Stimulated activated CD4-positive, alpha-beta T cell treated with anti-CD3 and anti-CD28 coated beads, Interleukin-2, amount 100 ng/mL, for 24 hours (primary cell): ENCODE results near the gene RBBP8NL.

ENCODE experiments used
- DNase-seq, 2 donors: peaks; one replicate each; pipeline ENCODE4 v3.0.0-alpha.2; 2020

RBBP8NL gene

DNA sequence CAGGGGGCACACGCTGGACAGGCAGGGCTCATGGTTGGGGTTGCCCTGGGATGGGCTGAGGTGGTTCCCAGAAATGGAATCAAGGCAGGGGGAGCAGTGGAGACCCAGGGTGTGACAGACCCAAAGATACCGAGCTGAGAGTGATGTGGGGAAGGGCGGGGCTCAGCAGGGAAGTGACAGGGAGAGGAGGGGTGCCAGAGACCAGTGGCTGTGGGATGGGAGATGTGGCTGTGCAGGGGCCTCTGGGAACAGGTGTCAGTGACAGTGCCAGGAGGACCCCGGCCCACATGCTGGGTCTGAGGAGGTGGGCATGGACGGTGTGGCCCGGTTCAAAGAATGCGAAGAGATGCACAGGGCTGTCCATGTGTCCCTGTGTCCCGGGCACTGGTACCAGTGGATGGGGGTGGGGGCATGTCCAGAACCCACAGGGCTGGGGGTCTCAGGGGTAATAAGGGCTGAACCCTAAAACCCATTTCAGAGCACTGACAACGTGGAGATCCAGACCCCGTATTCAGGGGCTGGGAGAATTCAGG is 21.3 kb downstream of the RBBP8NL start:
- no peak for DNase-seq

DNA sequence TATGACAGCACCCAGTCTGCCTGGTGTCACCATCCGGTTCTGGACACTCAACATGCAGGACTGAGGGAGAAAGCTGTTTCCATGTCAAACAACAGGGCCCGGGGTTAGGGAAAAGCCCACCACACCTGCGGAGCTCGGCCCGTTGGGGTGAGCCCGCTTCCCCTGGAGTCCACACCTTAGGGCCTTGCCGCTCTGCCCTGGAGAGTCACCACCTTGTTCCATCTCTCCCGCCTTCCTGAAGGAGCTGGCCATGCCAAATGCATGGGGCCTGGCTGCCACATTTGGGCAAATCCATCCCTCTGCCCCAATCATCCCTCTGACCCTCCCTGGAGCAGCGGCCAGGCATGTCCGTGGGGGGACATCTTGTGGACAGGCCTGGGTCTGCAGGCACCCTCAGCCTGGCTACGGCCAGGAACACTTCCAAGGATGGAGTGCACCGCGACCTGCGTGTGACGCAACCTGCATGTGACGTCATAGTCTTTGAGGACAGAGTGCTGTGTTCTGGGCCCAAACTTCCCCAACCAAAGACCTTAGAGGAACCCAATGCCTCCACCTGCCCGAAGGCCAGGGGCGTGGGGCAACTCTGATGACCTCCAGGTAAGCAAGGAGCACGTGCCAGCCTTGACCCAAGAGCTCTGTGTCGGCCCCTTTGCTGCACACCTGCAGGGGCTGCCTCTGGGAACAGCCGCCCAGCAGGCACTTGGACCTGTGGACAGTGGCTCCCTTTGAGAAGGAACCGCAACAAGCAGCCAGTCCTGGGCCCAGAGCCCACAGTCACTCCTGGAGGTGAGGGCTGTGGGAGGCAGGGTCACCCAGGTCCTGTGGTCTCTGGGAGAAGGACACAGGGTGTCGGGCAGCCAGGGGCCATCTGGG is 22.0 kb downstream of the RBBP8NL start:
- DNase-seq = no peak

DNA sequence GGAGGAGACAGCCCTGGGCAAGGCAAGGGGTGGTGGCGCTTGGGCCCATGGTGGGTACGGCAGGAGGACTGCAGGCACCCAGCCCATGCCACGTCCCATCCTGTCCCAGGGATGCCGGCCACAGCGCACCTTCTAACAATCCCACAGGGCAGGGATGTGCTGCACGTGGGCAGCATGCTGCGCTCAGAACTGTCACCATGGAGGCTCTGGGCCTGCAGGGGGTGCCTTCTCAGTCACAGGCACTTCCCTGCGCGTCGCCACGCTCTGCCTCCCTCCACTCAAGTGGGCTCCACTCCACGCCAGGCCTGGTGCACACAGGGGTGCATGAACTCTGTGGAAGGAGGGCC is 22.6 kb downstream of the RBBP8NL start:
- DNase-seq = no peak

DNA sequence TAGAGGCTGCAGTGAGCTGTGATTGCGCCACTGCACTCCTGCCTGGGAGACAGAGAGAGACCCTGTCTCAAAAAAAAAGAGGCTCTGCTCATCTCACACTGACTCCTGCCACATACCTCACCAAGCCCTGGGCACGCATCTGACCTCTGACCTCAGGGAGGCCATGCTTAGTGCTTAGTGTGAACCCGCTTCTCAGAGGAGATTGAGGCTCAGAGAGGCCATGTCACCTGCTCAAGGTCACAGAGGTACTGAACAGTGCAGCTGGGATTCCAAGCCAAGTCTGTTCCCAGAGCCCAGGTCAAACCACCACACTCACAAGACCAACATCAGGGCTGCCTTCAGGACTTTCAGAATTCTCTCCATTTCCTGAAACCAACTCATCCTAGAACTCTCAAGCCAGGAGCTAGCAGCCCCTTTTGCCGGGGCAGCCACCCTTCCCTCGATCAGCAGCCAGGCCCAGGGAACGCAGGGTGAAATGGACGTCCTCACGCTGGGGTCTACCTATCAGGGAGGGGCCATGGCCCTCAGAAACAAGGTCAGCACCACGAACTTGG is 23.1 kb downstream of the RBBP8NL start:
- no peak for DNase-seq

DNA sequence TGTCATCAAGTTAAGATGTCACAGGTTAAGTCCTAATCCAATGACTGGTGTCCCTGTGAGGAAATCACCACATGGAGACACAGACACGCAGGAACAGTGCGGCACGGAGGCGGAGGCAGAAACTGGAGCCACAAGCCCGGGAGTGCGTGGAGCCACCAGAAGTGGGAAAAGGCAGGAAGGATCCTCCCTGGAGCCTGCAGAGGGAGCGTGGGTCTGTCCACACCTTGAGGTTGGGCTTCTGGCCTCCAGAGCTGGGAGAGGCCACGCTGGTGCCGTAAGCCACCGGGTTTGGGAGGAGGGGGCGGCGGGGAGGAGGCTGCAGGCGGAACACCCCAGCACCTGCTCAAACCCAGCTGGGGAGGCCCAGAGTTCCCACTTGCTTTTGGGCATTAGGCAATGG is 24.0 kb downstream of the RBBP8NL start:
- no peak for DNase-seq

DNA sequence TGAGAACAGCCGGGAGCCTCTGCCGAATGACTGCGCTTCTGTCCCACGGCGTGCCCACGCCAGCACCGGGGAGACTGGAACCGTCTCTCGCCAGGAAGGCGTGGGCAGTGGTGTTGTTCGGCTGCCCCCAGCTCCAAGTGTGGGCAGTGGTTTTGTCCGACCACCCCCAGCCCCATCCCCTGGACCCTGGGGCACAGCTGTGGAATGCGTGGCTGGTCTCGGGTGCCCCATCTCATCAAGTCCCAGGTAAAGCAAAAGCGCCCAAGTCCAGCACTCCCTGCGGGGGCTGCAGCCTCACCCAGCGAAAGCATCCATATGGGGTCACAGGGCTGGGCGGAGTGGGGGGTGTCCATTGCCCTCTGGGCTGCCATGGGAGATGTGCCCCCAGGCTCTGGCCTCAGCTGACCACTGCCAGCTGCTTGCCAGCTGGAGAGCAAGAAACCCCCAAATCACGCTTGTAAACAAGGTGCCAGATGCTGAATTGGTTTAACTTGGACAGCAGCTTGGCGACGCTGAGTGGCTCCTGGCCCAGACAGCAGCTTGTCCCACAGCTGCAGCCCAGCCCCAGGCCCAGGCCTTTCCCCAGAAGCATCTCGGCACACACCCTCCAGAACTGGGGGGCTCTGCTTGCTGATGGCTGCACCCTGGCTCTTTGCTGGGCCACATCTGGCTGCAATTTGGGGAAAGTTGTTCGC is 24.7 kb downstream of the RBBP8NL start:
- no peak for DNase-seq

DNA sequence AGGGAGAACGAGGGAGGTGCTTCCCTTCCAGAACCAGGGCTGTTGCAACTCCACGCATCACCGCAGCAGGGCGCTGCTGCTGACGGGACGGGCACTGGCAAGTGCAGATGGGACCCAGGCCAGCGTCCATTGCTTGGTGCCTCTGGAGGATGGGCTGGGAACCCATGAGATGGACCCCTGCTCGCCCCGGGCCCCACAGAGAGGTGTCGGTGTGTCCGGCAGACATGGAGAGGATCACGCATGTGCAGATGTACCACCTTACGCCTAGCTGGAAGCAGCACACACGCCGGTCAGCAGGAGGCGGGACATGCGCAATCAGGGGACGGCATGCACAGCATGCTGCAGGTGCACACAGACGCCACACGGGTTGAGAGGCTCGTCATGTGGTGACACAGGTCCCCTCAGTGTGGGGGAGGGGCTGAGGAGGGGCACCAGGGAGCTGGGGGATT is 26.0 kb downstream of the RBBP8NL start:
- no peak for DNase-seq

DNA sequence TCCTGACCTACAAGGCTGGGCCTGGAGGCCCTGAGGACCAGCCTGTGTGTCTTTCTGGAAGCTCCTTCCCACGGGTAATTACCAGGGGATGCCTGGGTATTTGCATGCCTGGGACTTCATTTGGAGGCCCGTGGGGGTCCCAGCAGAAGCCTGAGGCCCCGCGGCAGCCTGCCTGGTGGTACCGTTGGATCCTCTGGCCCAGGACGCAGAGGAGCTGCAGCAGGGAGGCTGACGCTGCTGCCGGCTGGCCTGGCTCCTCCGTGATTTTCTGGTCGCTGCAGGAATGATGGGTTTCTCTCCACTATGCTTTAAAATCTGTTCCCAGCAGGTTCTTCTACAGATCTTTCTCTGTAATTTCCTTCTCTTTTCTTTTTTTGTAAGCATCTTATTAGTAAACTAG is 26.8 kb downstream of the RBBP8NL start:
- DNase-seq = no peak

DNA sequence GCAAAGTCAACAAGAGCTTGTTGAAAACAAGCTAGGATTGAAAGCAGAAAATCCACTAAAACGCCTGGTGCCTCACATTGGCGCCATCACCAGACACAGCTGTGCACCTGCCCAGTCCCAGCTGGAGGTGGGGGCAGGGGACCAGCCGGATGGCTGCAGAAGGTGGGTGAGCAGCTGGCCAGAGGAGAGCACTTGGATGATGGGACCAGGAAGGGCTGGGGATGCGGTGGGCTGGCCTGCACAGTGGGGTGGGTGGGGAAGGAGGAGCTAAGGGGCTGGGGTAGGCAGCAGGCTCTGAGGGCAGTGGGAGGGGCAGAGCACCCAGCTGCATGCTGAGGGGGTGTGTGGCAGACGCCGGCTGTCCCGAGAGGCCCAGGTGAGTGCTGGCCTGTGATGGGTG is 27.3 kb downstream of the RBBP8NL start:
- DNase-seq = no peak

DNA sequence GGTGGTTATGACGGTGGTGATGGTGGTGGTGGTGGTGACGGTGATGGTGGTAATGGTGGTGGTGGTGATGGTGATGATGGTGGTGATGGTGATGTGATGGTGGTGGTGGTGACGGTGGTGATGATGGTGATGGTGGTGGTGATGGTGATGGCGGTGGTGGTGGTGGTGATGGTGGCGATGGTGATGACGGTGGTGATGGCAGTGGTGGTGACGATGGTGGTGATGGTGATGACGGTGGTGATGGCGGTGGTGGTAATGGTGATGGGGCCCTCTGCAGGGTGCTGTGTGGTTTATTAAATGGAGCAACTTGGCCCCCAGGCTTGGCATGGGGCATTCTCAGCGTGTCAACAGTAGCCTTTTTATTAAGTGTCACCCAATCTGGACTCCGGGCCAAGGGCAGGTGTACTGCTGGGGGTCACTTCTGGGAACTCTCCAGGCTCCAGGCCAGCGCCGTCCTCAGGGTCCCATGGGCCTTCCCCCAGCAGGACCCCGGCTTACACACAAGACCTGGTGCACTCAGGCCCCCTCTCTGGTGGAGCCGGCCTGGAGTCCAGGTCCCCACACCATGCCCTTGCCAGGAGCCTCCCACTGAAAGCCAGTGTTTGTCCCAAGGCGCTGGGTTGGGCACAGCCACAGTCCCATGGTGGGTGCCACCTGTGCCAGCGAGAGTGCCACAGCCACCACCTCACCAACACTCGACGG is 29.1 kb downstream of the RBBP8NL start:
- DNase-seq = no peak

DNA sequence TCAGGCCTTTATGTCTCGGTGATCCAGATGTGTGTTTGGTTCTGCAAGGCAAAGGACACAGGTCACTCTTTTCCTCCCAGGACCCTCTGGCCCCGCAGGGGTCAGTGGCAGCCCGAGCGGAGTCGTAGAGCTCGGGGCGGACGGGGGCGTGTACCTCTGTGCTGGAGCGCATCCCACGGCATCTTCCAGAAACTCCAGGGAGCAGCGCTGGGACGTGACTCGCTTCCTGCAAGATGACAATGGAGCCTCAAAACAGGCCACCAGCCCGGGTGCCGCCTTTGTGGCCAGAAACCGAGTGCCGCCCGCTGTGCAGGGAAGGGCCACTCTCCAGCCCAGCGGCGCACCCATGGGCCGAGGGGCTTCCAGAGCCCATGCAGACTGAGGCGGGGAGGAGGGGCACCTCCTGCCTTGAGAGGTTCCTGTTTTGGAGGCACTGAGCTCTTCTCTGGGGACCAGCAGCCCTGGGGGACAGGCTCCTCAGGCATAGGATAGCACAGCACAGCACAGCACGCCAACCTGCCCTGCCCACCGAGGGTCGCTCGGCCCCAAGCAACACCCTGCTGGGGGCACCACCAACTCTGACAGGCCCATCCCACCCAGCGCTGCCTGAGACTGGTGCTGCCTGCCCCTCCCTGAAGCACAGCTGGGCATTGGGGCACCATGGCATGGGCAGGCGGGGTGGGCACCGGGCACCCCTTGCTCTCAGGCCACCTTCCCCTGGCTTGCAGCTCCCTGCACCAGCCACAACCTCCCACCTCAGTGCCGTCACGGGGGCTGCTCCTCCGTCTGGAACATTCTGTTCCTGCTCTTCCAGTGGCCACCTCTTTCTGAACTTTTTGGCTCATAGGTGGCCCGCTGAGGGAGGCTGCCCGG is 30.7 kb downstream of the RBBP8NL start:
- no peak for DNase-seq

DNA sequence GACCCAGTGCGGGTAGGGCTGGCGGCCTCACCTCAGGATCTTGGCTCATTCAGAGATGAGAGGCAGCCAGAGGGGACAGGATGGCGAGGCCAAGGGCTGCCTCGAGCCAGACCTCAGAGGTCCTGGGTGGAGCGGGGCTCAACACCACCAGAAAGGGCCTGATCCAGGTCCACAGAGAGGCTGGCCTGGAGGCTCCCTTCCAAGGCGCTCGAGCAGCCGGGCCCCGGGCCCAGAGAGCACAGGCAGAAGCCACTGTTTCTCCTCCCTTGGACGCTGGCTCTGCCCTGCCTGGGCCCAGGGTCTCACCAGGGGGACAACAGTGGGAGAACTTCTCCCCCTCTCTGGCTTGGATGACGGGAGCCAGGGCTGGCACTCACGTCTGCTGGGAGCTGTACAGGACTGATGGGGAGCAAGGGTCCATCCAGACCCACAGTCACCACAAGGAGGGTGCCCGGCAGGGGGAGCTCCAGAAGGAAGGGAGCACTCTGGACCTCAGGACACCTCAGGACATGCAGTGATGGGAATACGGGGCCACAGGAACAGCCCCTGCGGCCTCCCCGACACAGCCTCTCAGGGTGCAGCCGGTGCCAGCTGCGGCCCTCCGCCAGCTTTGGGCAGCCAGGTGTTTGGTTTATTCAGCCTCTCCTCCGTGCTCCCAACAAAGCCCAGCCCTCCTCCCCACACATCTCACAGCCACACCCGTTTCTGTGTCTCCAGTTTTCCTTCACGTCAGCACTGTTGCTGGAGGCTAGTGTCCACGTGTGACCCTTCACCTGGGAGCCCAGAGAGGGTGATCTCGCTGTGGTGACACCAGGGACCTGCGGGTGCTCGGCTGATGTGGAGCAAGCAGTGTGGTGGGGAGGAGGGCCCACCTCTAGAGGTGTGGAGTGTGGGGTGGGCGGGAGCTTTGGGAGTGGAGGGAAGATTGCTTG is 31.8 kb downstream of the RBBP8NL start:
- DNase-seq = no peak

DNA sequence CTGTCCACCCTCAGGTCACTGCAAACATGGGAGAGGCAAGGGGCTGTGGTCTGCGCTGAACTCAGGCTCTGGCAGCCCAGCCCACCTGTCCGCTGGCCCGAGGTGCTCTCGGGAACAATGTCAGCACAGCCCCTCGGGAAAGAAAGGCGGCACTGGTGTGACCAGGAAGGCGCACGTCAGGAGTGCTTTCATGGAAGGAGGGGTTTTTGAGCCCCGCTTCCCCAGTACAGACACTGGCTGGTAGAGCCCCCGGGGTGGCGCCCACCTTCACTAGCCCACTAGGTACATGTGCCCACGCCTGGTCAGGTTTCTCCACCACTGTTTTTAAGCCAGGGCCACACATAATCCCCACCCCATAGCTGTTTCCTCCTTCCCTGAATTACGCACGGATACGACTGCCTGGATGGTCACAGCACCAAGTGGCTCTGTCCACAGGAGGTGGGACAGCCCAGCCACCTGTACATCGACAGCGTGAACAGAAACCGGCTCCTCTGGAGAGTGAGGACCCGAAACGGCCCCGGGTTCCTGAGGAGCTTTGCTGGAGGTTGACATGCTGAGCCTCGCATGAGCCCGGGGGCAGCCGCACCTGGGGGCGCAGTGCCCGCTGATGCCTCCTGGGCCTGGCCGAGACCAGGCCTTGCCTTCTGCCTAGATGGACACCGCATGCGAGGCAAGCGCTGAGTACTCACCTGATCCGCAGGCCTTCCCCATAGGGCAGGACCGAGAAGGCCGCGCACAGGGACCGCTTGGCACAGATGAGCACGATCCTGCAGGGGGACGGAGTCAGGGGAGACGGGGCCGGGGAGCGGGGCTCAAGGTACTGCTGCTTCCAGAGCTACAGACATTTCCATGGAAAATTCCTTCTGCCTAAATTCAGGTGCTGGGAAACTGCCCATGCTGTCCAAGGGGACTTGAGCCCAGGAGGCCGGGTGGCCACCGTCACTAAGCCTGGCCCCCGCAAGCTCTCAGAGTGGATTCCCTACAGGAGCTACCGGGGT is 32.8 kb downstream of the RBBP8NL start:
- no peak for DNase-seq

DNA sequence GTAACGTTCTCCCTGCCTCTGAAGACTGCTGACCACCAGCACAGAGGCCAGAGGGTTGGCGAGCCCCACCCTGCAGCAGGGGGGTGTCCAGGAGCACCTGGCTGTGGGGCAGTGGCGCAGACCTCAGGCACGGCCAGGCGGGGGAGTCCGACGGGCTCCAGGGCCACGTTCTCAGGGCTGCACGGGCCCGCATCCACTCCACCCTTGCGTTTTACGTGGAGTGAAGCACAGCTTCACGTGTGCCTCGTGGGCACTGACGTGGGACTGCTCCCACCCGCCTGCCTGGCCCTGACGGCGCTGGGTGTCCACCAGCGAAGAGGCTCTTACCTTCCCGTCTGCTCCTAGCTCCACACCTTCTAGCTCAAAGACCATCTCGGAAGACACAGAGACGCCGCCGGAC is 33.5 kb downstream of the RBBP8NL start:
- DNase-seq = no peak

DNA sequence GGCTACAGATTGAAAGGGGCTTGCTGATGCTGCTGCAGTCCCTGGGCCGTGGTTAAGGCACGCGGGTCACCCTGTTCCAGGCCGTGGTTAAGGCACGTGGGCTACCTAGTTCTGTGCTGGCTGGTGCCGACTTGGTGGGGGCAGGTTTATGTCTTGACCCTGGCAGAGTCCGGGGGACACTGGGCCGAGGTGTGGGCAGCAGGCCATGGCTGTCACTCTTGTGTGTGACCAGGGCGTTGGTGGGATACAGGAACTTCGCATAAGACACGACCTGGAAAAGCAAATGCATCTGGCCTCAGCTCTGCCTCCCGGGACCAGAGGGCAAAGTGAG is 34.0 kb downstream of the RBBP8NL start:
- DNase-seq = no peak

DNA sequence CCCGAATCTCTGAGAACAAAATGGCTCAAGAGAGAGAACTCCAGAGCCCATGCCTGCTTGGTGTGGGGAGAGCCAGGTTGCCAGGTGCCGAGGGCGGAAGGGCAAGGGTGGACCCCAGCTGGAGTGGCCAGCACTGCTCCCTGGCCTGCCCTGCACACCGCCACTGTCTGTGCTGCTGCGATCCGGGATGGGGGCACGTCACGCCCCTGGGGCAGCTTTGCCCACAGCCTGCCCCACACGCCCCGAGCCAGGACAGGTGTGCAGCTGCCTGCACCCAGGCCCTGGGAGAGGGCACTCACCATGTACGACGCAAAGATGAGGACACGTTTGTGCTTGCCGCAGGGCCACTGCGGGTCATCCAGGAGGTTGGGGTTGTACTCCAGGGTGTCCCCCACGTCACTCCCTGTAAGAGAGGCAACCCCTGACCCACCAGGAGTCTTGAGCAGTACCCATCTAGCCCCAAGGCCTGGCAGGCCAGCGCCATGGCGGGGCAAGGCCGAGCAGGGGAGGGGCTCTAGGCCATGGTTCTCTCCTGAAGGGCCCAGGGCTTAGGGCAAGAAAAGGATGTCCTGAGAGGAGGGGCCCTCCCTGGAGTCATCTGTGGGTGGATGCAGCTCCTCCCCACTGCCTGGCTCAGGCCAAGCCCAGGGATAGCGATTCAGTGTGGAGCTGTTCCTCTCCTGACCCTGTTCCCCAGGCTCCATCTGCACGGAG is 34.6 kb downstream of the RBBP8NL start:
- no peak for DNase-seq

DNA sequence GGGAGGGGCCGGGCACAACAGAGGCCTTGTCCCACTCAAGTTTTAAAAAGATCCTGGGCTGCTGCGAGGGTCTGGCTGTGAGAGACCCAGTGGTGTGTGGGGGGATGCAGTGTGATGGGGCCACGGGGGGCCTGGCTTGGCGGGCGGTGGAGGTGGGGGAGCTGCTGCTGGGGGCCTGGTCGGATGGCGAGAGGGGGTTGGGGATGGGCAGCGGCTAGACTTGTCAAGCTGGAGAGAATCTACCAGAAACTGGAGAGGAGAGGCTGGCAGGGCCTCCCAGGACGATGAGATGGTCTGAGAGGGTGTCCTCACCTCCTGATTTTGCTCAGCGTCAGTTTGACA is 35.3 kb downstream of the RBBP8NL start:
- DNase-seq = no peak

DNA sequence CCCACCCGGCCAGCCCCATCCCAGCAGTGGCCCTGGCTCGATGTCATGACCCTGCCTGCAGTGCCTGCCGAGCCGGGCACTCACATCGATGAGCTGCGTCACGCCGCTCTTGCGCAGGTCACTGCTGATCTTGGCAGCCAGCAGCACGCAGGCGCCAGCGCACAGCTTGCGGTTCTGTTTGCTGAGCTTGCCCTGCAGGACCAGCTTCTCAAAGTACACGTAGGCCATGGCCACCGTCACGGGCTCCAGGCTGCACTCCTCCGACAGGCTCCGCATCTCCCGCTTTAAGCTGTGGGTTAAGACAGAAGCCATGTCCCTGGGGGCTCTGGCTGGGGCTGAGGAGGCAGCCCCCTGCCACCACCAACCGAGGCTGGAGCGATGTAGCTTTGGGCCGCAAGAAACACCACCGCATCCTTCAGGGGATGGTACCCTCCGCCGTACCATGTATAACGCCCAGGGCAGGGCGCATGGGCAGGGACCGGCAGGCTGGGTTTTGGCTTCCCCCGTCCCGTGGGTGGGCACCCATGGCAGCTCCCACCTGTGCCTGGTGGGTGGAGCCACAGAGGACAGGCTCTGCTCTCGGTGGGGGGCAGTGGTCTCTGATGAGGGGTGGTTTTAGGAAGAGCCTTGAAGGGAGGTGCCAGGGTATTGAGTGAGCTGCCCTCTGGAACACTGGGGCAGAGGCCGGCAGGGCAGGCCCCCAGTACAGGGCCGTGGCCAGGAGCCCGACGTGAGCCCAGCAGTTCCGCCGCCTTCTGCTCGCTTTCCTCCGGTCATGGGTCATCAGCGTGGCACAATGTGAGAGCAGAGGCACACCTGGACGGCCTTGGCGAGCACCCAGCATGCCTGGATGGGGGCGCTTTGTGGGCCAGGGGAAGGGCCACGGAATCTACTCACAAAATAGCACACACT is 35.9 kb downstream of the RBBP8NL start:
- DNase-seq = no peak
